Cardiac fibroblast (primary cell): ENCODE data around the gene ITPR3.

Experiments
- DNase-seq, 2 donors: peaks; one replicate each; pipeline versions ENCODE4 v3.0.0 to v3.0.0-alpha.2; 2010; ENCODE audit warnings: low read depth in 2 of 2
- H3K4me3 ChIP-seq, 2 donors: replicated peaks in 1 of 2; 1 replicate in 1 of 2; 2 replicates in 1 of 2; pipeline ENCODE4 v1.5.1; 2011; ENCODE audit warnings: low read depth in 2 of 2, low read length in 2 of 2, mild to moderate bottlenecking in 2 of 2, moderate library complexity in 1 of 2
- CTCF ChIP-seq: IDR thresholded peaks from one replicate; pipeline ENCODE4 v1.5.1; 2011; ENCODE audit warnings: low read depth, mild to moderate bottlenecking, low read length, inconsistent platforms

Gene ITPR3

GRCh38 chr6:33744001-33744848, 123.1 kb downstream of the ITPR3 start:
- H3K4me3 ChIP-seq = no peak overlapping the region
- TF ChIP-seq CTCF = peak; percentile 96
- DNase-seq = peak; percentile 78 to 80

- no peak for TF ChIP-seq CTCF
- DNase-seq = no peak
- H3K4me3 ChIP-seq = no peak overlapping the region
These were observed 123.9 kb downstream of the ITPR3 start for GRCh38 chr6:33744895-33745546.

- TF ChIP-seq CTCF = no peak
- DNase-seq = no peak
- H3K4me3 ChIP-seq = no peak overlapping the region
These were observed 124.4 kb downstream of the ITPR3 start for GRCh38 chr6:33745548-33745947.
